GM12891 (cell line): ENCODE results near the gene LGR6.

Experiments
- DNase-seq: peaks from one replicate; pipeline ENCODE4 v3.0.0; 2011; ENCODE audit warnings: low spot score; ENCODE audit not compliant: insufficient read length
- FAIRE-seq: peaks from 2 replicates; lab custom pipeline; 2011; peaks lifted over from hg19 to GRCh38; lab: Jason Lieb, UNC
- PAX5 ChIP-seq: IDR thresholded peaks from 2 replicates; pipeline ENCODE4 v1.6.1; 2011; ENCODE audit warnings: low read length, moderate library complexity, mild to moderate bottlenecking; ENCODE audit not compliant: insufficient read depth, severe bottlenecking
- POLR2A ChIP-seq: IDR thresholded peaks from 2 replicates; pipeline ENCODE4 v1.6.1; 2011; ENCODE audit warnings: low read depth, low read length, control low read depth
- POLR2AphosphoS5 ChIP-seq: IDR thresholded peaks from 2 replicates; pipeline ENCODE4 v1.6.1; 2011; ENCODE audit warnings: low read depth, low read length, control low read depth
- POU2F2 ChIP-seq: IDR thresholded peaks from 2 replicates; pipeline ENCODE4 v1.6.1; 2011; ENCODE audit warnings: low read depth, mild to moderate bottlenecking, control low read depth, low read length, moderate library complexity
- SPI1 ChIP-seq: IDR thresholded peaks from 2 replicates; pipeline ENCODE4 v1.6.1; 2011; ENCODE audit warnings: low read depth, low read length, control low read depth
- TAF1 ChIP-seq: IDR thresholded peaks from 2 replicates; pipeline ENCODE4 v1.6.1; 2011; ENCODE audit warnings: low read depth, low read length, control low read depth

Gene LGR6

DNA sequence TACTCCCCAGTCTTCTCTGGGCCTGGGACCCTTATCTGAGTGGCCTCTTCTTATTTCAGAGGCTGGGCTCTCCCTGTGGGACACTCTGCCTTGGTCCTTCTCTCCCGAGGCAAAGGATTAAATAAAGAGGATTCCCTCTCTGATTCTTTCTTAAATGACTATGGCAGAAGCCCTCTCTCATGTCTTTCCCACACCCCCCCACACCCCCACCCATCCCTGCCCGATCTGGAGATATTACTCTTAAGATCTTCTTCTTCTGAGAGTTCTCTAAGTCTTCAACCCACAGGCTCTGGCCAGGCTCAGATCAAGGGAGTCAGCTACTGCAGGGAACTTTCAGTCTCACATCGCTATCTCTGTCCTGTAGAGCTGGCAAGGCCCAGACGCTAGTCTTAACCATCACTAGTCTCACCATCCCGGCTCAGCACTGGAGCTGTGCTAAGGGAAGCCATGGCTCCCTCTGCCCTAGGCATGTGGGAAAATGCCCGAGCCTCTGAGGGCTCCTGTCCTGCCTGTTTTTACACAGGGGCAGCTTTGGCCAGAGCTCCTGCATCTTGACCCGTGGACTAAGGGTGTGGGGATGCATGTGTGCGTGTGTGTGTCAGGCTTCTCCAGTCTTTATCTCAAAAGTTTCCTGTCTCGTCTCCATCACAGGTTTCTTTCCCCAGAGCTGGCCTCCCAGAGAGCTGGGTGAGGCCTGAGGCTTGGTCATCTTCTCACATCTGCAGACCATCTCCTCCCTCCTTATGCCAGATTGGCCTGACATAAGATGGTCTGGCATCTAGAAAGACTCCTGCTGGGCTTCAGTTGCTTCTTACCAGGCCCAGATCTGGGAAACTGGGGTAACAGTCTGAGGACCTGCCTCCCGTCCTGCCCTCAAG lies 36.7 kb downstream of the LGR6 start:
- no peak for TF ChIP-seq PAX5
- no peak for TF ChIP-seq POLR2A
- TF ChIP-seq SPI1, result no peak
- TF ChIP-seq POLR2AphosphoS5, result no peak
- no peak for TF ChIP-seq TAF1
- no peak for TF ChIP-seq POU2F2
- FAIRE-seq (no peak), DNase-seq (no peak)

DNA sequence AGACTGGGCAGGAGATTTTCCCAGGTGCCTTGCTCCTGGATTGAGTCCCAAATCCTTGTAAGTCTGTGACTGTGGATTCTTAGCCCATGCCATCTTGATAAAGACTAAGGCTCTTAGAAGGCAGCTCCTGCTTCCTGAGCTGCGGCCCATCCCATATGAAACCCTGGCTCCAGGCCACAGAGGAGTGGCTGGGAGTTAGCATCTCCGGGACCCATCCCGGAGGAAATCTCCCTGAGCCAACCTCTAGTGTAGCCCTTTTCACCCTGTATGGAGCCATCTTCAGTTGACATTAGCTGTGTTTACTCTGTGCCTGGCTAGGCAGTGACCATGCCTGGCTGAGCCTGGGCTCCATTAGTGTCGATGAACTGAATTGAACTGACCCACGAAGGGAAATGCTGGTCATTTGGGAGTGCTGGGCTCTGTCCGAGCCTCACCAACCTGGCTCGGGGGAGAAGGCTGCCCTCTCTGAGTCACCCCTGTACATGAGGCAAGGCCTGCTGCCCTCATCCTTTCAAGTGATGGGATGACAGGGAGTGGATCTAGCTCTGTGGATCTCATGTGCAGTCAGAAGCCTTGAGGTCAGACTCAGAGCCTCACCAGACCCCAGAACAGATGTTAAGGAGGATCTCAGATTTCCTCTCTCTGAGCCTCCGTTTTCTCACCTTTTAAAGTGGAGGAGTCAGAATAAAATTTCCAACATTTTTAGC lies 37.5 kb downstream of the LGR6 start:
- DNase-seq (no peak), FAIRE-seq (no peak)
- TF ChIP-seq POU2F2 (no peak), PAX5 (no peak), SPI1 (no peak), POLR2AphosphoS5 (no peak), POLR2A (no peak), TAF1 (no peak)

DNA sequence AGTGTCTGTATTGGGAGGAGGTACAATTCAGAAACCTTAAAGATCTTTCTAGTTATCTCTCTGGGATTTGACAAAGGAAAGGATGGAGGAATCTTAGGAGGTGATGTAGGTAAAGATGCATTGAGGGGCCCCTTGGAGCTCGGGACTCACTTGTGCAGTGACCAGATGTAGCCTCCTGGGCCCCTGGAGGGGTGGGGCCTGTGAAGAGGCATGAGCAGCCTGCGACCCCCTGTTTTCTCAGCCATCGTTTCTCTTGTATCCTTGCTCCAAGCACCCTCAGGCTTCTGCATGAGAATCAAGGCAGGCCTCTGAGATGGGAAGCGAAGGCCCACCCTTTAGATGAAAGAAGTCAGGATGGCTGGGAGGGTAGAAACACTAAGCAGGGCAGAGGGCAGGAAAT lies 39.6 kb downstream of the LGR6 start:
- DNase-seq, result no peak
- no peak for FAIRE-seq
- TF ChIP-seq POU2F2, result no peak
- no peak for TF ChIP-seq POLR2A
- TF ChIP-seq TAF1, result no peak
- no peak for TF ChIP-seq PAX5
- TF ChIP-seq SPI1, result no peak
- no peak for TF ChIP-seq POLR2AphosphoS5

DNA sequence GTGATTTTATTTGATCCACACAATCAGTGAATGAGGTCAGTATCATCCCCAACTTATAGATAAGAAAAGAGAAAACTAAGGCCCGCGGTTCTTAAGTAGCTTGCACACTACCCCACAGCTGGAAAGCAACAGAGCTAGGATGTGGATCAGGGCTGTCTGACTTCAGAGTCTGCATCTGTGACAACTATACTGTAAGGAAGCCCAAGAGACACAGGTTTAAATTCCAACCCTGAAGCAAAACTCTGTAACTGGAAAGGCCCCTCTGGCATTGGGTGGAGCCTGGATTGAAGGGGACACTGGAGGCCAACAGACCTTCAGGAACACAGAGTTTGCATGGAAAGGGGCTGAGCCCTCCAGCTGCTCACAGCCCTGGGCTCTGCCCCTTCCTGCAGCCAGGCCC lies 40.2 kb downstream of the LGR6 start:
- DNase-seq (no peak), FAIRE-seq (no peak)
- TF ChIP-seq POU2F2, result no peak
- TF ChIP-seq TAF1, result no peak
- no peak for TF ChIP-seq PAX5
- no peak for TF ChIP-seq POLR2A
- no peak for TF ChIP-seq SPI1
- no peak for TF ChIP-seq POLR2AphosphoS5

DNA sequence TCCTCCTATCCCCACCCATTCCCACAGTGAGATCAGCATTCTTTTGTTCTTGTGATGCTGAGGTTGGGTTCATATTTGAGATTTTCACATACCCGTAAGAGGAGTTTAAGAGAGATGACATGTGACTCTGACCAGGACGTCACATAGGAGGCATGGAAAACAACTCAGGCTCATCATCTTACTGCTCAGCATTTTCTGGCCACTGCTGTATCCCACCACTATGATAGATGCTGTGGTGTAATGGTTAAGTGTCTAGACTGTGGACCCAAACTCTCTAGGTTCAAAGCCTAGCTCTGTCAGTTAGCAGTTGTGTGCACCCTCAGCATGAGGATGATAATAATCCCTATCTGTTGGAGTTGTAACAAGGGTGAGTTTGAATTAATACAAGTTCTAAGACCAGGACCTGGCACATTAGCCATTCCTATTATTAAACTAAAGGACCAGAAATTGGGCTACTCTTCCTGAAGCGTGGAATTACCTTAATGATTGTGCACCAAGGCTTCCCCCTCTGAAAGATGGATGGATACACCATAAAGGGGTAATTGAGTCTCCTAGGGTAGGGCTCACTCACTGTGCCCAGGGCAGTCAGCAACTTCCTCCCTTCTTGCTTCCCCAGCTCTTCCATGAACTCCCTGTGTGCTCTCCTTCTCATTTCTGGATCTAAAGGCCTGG lies 40.9 kb downstream of the LGR6 start:
- TF ChIP-seq POU2F2 (no peak), POLR2A (no peak), TAF1 (no peak), SPI1 (no peak), PAX5 (no peak), POLR2AphosphoS5 (no peak)
- DNase-seq, result no peak
- FAIRE-seq, result no peak

DNA sequence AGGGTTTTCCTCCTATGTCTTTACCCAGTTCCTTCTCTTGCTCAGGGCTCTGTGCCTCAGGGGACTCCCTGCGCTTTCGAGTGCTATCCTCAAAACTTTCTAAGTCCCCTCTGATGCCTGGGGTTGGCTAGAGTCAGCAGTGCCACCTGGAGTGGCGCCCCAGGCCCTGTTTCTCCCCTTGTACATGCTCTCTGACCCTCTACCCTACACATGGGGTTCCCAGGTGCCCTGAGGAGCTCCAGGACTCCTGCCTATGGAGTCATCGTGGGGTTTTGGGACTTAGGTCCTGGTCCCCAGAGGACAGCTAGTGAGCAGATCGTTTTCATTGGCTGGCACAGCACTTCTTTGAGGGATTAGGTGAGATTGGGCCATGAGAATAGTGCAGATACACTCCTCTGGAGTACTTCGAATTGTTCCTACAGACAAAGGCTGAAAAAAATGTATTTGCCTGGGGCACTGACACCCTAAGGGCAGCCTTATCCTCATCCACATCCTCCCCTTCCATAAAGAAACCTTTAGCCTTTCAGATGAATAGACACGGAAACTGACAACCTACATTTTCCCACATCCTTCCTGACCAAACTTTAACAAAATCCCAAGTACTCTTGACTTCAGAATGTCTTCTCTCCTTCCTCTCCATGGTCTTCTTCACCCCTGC lies 41.5 kb downstream of the LGR6 start:
- TF ChIP-seq POU2F2 (no peak), POLR2A (no peak), TAF1 (no peak), SPI1 (no peak), PAX5 (no peak), POLR2AphosphoS5 (no peak)
- DNase-seq, result no peak
- FAIRE-seq, result no peak

DNA sequence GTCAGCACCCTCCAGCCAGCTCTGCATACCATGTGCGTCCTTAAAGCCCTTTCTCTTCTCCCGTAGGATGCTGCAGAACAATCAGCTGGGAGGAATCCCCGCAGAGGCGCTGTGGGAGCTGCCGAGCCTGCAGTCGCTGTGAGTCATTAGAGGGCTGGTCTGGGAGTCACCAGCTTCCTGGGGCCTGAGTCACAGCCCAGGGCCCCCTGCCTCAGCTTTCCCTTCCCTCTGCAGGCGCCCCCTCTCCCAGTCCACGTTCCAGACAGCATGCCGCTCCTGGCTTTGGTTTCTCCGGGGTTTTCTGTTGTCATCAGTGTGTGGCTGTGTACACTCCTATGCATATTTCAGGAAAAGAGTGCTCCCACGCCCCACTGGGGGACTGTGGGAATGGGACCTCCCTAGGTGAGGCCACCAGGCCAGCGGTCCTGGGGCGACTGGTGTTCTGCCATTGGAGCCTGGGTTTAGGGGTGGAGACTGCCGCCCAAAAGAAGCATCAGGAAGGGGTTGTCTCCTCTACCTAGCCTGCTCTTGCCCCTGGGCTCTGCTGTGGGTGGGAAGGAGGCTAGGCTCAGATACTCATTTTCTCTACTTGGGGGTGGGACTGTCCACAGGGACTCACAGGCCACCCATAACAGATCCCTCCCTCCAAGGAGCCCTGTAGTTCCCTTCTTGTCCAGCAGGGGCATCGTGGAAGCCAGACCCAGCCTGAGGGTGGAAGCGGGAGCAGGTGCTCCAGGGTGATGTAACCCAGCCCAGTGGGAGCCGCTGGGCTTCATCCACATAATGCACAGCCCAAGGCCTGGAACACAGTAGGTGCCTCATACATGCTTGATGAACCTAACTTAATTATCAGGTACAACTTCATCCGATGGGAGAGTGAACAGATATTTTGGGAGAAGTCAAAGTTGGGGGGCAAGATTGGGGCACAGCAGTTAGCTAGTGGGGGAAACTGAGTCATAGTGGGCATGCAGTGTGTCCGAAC lies 42.5 kb downstream of the LGR6 start:
- TF ChIP-seq PAX5 (no peak), TAF1 (no peak), SPI1 (0 out of 2 replicates have a peak, but pooled peaks have one; percentile 8)
- DNase-seq (peak; percentile 83), FAIRE-seq (peak; percentile 92)

DNA sequence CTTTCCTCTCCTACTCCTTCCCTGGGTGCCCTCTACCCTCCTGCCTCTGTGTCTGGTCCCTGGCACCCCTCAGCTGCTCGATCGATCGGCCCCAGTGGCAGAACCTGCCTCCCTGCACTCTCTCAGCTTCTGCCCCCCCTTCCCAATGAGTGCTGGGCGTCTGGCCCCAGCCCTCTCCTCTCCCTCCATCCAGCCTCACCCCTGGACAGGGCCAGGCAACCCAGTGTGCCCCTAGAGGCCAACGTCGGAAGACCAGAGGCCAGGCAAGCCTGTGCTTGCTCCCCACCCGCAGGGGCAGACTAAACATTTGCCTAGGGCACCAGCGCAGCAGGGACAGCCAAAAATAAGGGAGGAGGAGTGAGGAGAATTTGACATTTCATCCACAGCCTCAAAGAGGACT lies 43.5 kb downstream of the LGR6 start:
- FAIRE-seq, result peak; percentile 77
- TF ChIP-seq TAF1, result no peak
- TF ChIP-seq POLR2AphosphoS5, result no peak
- no peak for TF ChIP-seq POU2F2
- no peak for TF ChIP-seq POLR2A
- no peak for TF ChIP-seq PAX5
- peak; percentile 60 for DNase-seq
